Measurements from ENCODE around the gene MCM8.

DNA sequence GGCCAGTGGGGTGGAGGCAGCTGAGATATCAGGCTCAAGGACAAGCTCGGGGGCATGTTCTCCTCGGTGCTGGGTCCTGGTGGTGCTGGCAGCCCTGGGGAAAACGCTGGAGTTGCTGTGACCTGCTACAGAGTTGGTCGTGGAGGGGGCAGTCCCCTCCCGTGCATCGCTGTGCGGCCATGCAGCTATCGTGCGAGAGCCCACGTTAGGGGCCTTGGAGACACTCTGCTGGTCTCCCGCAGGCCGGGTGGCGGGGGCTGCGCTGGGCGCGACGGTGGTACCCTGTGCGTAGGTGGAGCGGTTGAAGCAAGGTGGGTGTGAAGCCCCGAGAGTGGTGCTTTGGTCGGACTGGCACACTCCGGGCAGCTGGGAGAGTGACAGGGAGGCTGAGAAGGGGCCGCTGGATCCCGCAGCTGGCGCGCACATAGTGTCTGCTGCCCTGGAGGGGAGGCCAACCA lies 91.4 kb downstream of the MCM8 start:
- TF ChIP-seq EP300 (IDR thresholded peaks at IDR 0.05) (no peak), POLR2A (IDR thresholded peaks at IDR 0.05) (no peak)
- TF ChIP-seq, protein P1, sequence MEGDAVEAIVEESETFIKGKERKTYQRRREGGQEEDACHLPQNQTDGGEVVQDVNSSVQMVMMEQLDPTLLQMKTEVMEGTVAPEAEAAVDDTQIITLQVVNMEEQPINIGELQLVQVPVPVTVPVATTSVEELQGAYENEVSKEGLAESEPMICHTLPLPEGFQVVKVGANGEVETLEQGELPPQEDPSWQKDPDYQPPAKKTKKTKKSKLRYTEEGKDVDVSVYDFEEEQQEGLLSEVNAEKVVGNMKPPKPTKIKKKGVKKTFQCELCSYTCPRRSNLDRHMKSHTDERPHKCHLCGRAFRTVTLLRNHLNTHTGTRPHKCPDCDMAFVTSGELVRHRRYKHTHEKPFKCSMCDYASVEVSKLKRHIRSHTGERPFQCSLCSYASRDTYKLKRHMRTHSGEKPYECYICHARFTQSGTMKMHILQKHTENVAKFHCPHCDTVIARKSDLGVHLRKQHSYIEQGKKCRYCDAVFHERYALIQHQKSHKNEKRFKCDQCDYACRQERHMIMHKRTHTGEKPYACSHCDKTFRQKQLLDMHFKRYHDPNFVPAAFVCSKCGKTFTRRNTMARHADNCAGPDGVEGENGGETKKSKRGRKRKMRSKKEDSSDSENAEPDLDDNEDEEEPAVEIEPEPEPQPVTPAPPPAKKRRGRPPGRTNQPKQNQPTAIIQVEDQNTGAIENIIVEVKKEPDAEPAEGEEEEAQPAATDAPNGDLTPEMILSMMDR (IDR thresholded peaks at IDR 0.05) = no peak

Data from upper lobe of left lung (tissue), 4 donors.